Caco-2 (cell line): ENCODE results near the gene REL. TPM values are rescaled to one million over a fixed set of nuclear protein-coding genes. Genes with fewer than 3 reads are reported as not detected.

Experiments
- BruUV-seq: library from RNA; stranded (reverse); fragments of 400-500 nt; replicated peaks from 2 replicates; lab custom pipeline; 2021; lab: Mats Ljungman, UMichigan
- CTCF ChIA-PET: fragments of 300-600 bp; sonication (Branson Sonifier 250); formaldehyde crosslinking; loops from one replicate; lab custom pipeline; 2022; ENCODE audit warnings: antibody characterized with exemption; lab: Charles Lee
- POLR2A ChIA-PET: fragments of 300-600 bp; sonication (Branson Sonifier 250); formaldehyde crosslinking; loops from one replicate; lab custom pipeline; 2022; ENCODE audit warnings: antibody characterized with exemption; lab: Charles Lee
- DNase-seq, 2 experiments: peaks; one replicate each; pipeline versions ENCODE4 v3.0.0 to v3.0.0-alpha.2; 2020 to 2022
- H3K27me3 ChIP-seq: replicated peaks from 2 replicates; pipeline ENCODE4 v1.6.0; 2011; ENCODE audit warnings: low read length; ENCODE audit not compliant: control insufficient read depth, insufficient read depth
- H3K36me3 ChIP-seq: 2 replicates; pipeline ENCODE4 v1.5.1; 2011; ENCODE audit warnings: low read length; ENCODE audit not compliant: control insufficient read depth, insufficient read depth
- H3K4me1 ChIP-seq: fragments of 250-450 bp; sonication (Bioruptor Pico); 2 replicates; pipeline ENCODE4 v1.5.1; 2020; ENCODE audit warnings: mild to moderate bottlenecking
- H3K4me3 ChIP-seq: 2 replicates; pipeline ENCODE4 v1.5.1; 2011; ENCODE audit warnings: low read depth, mild to moderate bottlenecking, control low read depth, low read length
- H3K9me3 ChIP-seq: fragments of 250-450 bp; sonication (Bioruptor Pico); 2 replicates; pipeline ENCODE4 v1.5.1; 2020; ENCODE audit warnings: mild to moderate bottlenecking, moderate library complexity
- H3K27ac Mint-ChIP-seq: one replicate; pipeline ENCODE4 v1.8.0; 2022; ENCODE audit warnings: mixed read lengths; ENCODE audit not compliant: unreplicated experiment
- H3K27me3 Mint-ChIP-seq: one replicate; pipeline ENCODE4 v1.8.0; 2022; ENCODE audit warnings: mixed read lengths; ENCODE audit not compliant: insufficient read depth, unreplicated experiment
- H3K36me3 Mint-ChIP-seq: one replicate; pipeline ENCODE4 v1.8.0; 2022; ENCODE audit warnings: mild to moderate bottlenecking, mixed read lengths; ENCODE audit not compliant: insufficient read depth, unreplicated experiment
- H3K4me1 Mint-ChIP-seq: one replicate; pipeline ENCODE4 v1.8.0; 2022; ENCODE audit warnings: low read depth, mixed read lengths; ENCODE audit not compliant: unreplicated experiment
- H3K4me3 Mint-ChIP-seq: one replicate; pipeline ENCODE4 v1.8.0; 2022; ENCODE audit warnings: mild to moderate bottlenecking, moderate library complexity, mixed read lengths; ENCODE audit not compliant: unreplicated experiment
- H3K9me3 Mint-ChIP-seq: one replicate; pipeline ENCODE4 v1.8.0; 2022; ENCODE audit warnings: mixed read lengths; ENCODE audit not compliant: unreplicated experiment
- intact Hi-C: fragments of 100-400 bp; cut with micrococcal nuclease; formaldehyde crosslinking; loops from one replicate; pipeline ENCODE4 v1.10.0; 2022; ENCODE audit not compliant: unreplicated experiment
- total RNA-seq: library from RNA; stranded (reverse); gene quantifications from 2 replicates; pipeline ENCODE4 v1.2.3, GENCODE V29; 2022
- TF ChIP-seq, protein P1 (sequence below), 2 experiments: fragments of 200-600 bp in 1 of 2; IDR thresholded peaks; 1 replicate in 1 of 2; 2 replicates in 1 of 2; pipeline versions ENCODE4 v1.5.1 to v1.8.0; 2011 to 2022; ENCODE audit warnings: antibody characterized with exemption in 1 of 2, control low read depth in 1 of 2, inconsistent platforms in 1 of 2, low read depth in 1 of 2, low read length in 1 of 2, mild to moderate bottlenecking in 1 of 2, moderate library complexity in 1 of 2; ENCODE audit not compliant: insufficient read depth in 1 of 2, severe bottlenecking in 1 of 2, unreplicated experiment in 1 of 2

Gene REL
- total RNA-seq, 1 experiment from 2014 or later, result 12.2 TPM

DNA sequence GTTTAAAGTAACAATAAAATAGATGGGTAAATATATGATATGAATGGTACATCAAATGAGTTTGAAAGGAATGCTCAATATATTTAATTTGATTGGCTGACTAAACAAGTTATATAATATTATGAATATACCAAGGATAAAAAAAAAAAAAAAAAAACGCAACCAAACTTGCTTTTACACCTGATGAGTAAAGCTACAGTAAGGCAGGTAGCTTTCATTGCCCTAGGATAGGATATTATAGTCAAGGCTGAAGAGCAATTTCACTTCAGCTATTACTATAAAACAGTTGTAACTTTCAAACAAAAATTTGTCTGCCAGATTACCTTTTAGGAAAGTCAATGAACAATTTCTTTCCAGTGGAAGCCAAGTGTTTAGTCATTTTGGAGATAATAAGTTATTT is 79.3 kb downstream of the REL start:
- DNase-seq, result no peak
- ChIA-PET CTCF (no interaction called here), POLR2A (no interaction called here)

GRCh38 chr2:60961457-60961856 is 80.1 kb downstream of the REL start:
- CTCF ChIA-PET, result no interaction called here
- TF ChIP-seq, protein P1, sequence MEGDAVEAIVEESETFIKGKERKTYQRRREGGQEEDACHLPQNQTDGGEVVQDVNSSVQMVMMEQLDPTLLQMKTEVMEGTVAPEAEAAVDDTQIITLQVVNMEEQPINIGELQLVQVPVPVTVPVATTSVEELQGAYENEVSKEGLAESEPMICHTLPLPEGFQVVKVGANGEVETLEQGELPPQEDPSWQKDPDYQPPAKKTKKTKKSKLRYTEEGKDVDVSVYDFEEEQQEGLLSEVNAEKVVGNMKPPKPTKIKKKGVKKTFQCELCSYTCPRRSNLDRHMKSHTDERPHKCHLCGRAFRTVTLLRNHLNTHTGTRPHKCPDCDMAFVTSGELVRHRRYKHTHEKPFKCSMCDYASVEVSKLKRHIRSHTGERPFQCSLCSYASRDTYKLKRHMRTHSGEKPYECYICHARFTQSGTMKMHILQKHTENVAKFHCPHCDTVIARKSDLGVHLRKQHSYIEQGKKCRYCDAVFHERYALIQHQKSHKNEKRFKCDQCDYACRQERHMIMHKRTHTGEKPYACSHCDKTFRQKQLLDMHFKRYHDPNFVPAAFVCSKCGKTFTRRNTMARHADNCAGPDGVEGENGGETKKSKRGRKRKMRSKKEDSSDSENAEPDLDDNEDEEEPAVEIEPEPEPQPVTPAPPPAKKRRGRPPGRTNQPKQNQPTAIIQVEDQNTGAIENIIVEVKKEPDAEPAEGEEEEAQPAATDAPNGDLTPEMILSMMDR (IDR thresholded peaks at IDR 0.05; ENCODE audit: insufficient read depth in 1 of 2, low read depth in 1 of 2, low read length in 1 of 2, severe bottlenecking in 1 of 2, unreplicated experiment in 1 of 2), result no peak
- intact Hi-C loops, result no loop called here
- H3K9me3 Mint-ChIP-seq, result no peaks in the 10 kb centered on the region
- peaks cover 5% of the 10 kb centered on the region for H3K4me1 Mint-ChIP-seq
- H3K27ac Mint-ChIP-seq, result no peak overlapping the region
- Histone ChIP-seq H3K4me3 (no peak overlapping the region), H3K36me3 (no peaks in the 10 kb centered on the region), H3K4me1 (0 out of 2 replicates have a peak, but pooled peaks cover 3% of the 10 kb centered on the region), H3K27me3 (no peaks in the 10 kb centered on the region), H3K9me3 (no peaks in the 10 kb centered on the region)
- POLR2A ChIA-PET, result no interaction called here
- H3K27me3 Mint-ChIP-seq, result no peaks in the 10 kb centered on the region
- peak in 1 of 2 experiments; percentile 15 for DNase-seq
- no TSS peak for BruUV-seq
- no peak overlapping the region for H3K4me3 Mint-ChIP-seq
- H3K36me3 Mint-ChIP-seq, result peaks cover under 1% of the 10 kb centered on the region

More for the DNA sequence above, 79.3 kb downstream of the REL start:
- Mint-ChIP-seq H3K27me3 (no peaks in the 10 kb centered on the region), H3K4me3 (no peak overlapping the region), H3K27ac (no peak overlapping the region), H3K36me3 (peaks cover 8% of the 10 kb centered on the region), H3K4me1 (no peaks in the 10 kb centered on the region), H3K9me3 (no peaks in the 10 kb centered on the region)
- BruUV-seq, result no TSS peak
- H3K4me3 ChIP-seq, result no peak overlapping the region
- TF ChIP-seq, protein P1 (IDR thresholded peaks at IDR 0.05; ENCODE audit: insufficient read depth in 1 of 2, low read depth in 1 of 2, low read length in 1 of 2, severe bottlenecking in 1 of 2, unreplicated experiment in 1 of 2), result no peak
- H3K4me1 ChIP-seq, result 0 out of 2 replicates have a peak, but pooled peaks cover 3% of the 10 kb centered on the region
- H3K9me3 ChIP-seq, result no peaks in the 10 kb centered on the region
- no peaks in the 10 kb centered on the region for H3K27me3 ChIP-seq
- no peaks in the 10 kb centered on the region for H3K36me3 ChIP-seq
- intact Hi-C loops, result no loop called here

GRCh38 chr2:60962528-60962927 is 81.2 kb downstream of the REL start:
- intact Hi-C loops, result no loop called here
- Mint-ChIP-seq H3K4me1 (peaks cover 7% of the 10 kb centered on the region), H3K27me3 (no peaks in the 10 kb centered on the region), H3K9me3 (no peaks in the 10 kb centered on the region), H3K36me3 (no peaks in the 10 kb centered on the region), H3K4me3 (no peak overlapping the region), H3K27ac (no peak overlapping the region)
- H3K4me3 ChIP-seq, result no peak overlapping the region
- TF ChIP-seq, protein P1 (IDR thresholded peaks at IDR 0.05; ENCODE audit: insufficient read depth in 1 of 2, low read depth in 1 of 2, low read length in 1 of 2, severe bottlenecking in 1 of 2, unreplicated experiment in 1 of 2), result no peak
- POLR2A ChIA-PET, result no interaction called here
- no TSS peak for BruUV-seq
- DNase-seq, result no peak
- H3K9me3 ChIP-seq, result no peaks in the 10 kb centered on the region
- CTCF ChIA-PET, result no interaction called here
- no peaks in the 10 kb centered on the region for H3K36me3 ChIP-seq
- H3K4me1 ChIP-seq, result 0 out of 2 replicates have a peak, but pooled peaks cover 3% of the 10 kb centered on the region
- H3K27me3 ChIP-seq, result no peaks in the 10 kb centered on the region
